H9 (cell line): ENCODE data around the gene WDPCP. TPM values are rescaled to one million over a fixed set of nuclear protein-coding genes. Genes with fewer than 3 reads are reported as not detected.

Experiments used
- DNase-seq: peaks from one replicate; pipeline ENCODE4 v3.0.0-alpha.2; 2017
- H2AFZ ChIP-seq: one replicate; pipeline ENCODE4 v1.6.1; 2013; ENCODE audit warnings: mild to moderate bottlenecking, low read length, control low read depth, moderate library complexity
- H2AK5ac ChIP-seq: 2 replicates; pipeline ENCODE4 v1.6.1; 2013; ENCODE audit warnings: low read length, control low read depth, mixed read lengths; ENCODE audit not compliant: insufficient read length
- H2BK120ac ChIP-seq: one replicate; pipeline ENCODE4 v1.6.1; 2013; ENCODE audit warnings: low read depth, mild to moderate bottlenecking, low read length, control low read depth, inconsistent platforms; ENCODE audit not compliant: poor library complexity, severe bottlenecking
- H2BK12ac ChIP-seq: 2 replicates; pipeline ENCODE4 v1.6.1; 2013; ENCODE audit warnings: low read length, control low read depth, mixed read lengths, low read depth; ENCODE audit not compliant: insufficient read length
- H2BK15ac ChIP-seq: 2 replicates; pipeline ENCODE4 v1.6.1; 2013; ENCODE audit warnings: low read depth, low read length, control low read depth
- H2BK20ac ChIP-seq: one replicate; pipeline ENCODE4 v1.6.1; 2013; ENCODE audit warnings: low read depth, mild to moderate bottlenecking, low read length, control low read depth, inconsistent platforms; ENCODE audit not compliant: poor library complexity, severe bottlenecking
- H2BK5ac ChIP-seq: 2 replicates; pipeline ENCODE4 v1.6.1; 2013; ENCODE audit warnings: low read length, control low read depth, mixed read lengths; ENCODE audit not compliant: insufficient read length
- H3K14ac ChIP-seq: 2 replicates; pipeline ENCODE4 v1.6.1; 2013; ENCODE audit warnings: low read length, control low read depth; ENCODE audit not compliant: insufficient read depth
- H3K18ac ChIP-seq: 2 replicates; pipeline ENCODE4 v1.6.1; 2013; ENCODE audit warnings: low read depth, mild to moderate bottlenecking, mixed read lengths, low read length, control low read depth; ENCODE audit not compliant: insufficient read length
- H3K23ac ChIP-seq: 2 replicates; pipeline ENCODE4 v1.6.1; 2013; ENCODE audit warnings: low read length, control low read depth, mixed read lengths, low read depth; ENCODE audit not compliant: insufficient read length
- H3K23me2 ChIP-seq: 2 replicates; pipeline ENCODE4 v1.6.1; 2013; ENCODE audit warnings: low read depth, mild to moderate bottlenecking, mixed read lengths, low read length, control low read depth; ENCODE audit not compliant: insufficient read length, poor library complexity, severe bottlenecking
- H3K27ac ChIP-seq: 2 replicates; pipeline ENCODE4 v1.5.1; 2013; ENCODE audit warnings: low read length, control low read depth, mixed read lengths, low read depth; ENCODE audit not compliant: insufficient read length
- H3K27me3 ChIP-seq: 2 replicates; pipeline ENCODE4 v1.6.1; 2013; ENCODE audit warnings: low read length, control low read depth, inconsistent platforms; ENCODE audit not compliant: insufficient read depth
- H3K4ac ChIP-seq: 2 replicates; pipeline ENCODE4 v1.6.1; 2013; ENCODE audit warnings: low read depth, mild to moderate bottlenecking, control low read depth, inconsistent platforms, low read length, moderate library complexity
- H3K4me1 ChIP-seq: 2 replicates; pipeline ENCODE4 v1.6.1; 2013; ENCODE audit warnings: low read length, control low read depth, inconsistent platforms; ENCODE audit not compliant: insufficient read depth
- H3K4me2 ChIP-seq: 2 replicates; pipeline ENCODE4 v1.6.1; 2013; ENCODE audit warnings: low read length, control low read depth, mixed read lengths; ENCODE audit not compliant: insufficient read length, insufficient read depth
- H3K56ac ChIP-seq: 2 replicates; pipeline ENCODE4 v1.6.1; 2013; ENCODE audit warnings: low read depth, mild to moderate bottlenecking, mixed read lengths, low read length, control low read depth; ENCODE audit not compliant: insufficient read length
- H3K79me1 ChIP-seq: 2 replicates; pipeline ENCODE4 v1.6.1; 2013; ENCODE audit warnings: low read depth, mild to moderate bottlenecking, moderate library complexity, low read length, control low read depth, inconsistent platforms; ENCODE audit not compliant: insufficient read depth, poor library complexity, severe bottlenecking
- H3K79me2 ChIP-seq: 2 replicates; pipeline ENCODE4 v1.6.1; 2013; ENCODE audit warnings: low read length, control low read depth, inconsistent platforms; ENCODE audit not compliant: insufficient read depth
- H3K9ac ChIP-seq: 2 replicates; pipeline ENCODE4 v1.6.1; 2013; ENCODE audit warnings: low read length, control low read depth, mixed read lengths; ENCODE audit not compliant: insufficient read length; ENCODE audit errors: extremely low read depth
- H3K9me3 ChIP-seq: one replicate; pipeline ENCODE4 v1.6.1; 2013; ENCODE audit warnings: low read depth, low read length, inconsistent platforms; ENCODE audit not compliant: control insufficient read depth
- H3T11ph ChIP-seq: one replicate; pipeline ENCODE4 v1.6.1; 2013; ENCODE audit warnings: mild to moderate bottlenecking, low read length, control low read depth, inconsistent platforms
- H4K20me1 ChIP-seq: one replicate; pipeline ENCODE4 v1.6.1; 2013; ENCODE audit not compliant: control insufficient read depth, insufficient read length, insufficient read depth
- H4K5ac ChIP-seq: 2 replicates; pipeline ENCODE4 v1.6.1; 2013; ENCODE audit warnings: low read depth, mild to moderate bottlenecking, mixed read lengths, low read length, control low read depth; ENCODE audit not compliant: insufficient read length
- H4K8ac ChIP-seq: replicated peaks from 2 replicates; pipeline ENCODE4 v1.6.1; 2013; ENCODE audit warnings: low read length, control low read depth, mixed read lengths, low read depth; ENCODE audit not compliant: insufficient read length
- H4K91ac ChIP-seq: 2 replicates; pipeline ENCODE4 v1.6.1; 2013; ENCODE audit warnings: low read depth, mild to moderate bottlenecking, moderate library complexity, mixed read lengths, low read length, control low read depth; ENCODE audit not compliant: insufficient read length
- H3K27ac Mint-ChIP-seq, 3 experiments: 2 replicates in 2 of 3; 3 replicates in 1 of 3; pipeline ENCODE4 v1.8.0; 2020 to 2021; ENCODE audit warnings: mixed read lengths in 3 of 3, mild to moderate bottlenecking in 1 of 3, moderate library complexity in 1 of 3
- H3K27me3 Mint-ChIP-seq: 2 replicates; pipeline ENCODE4 v1.8.0; 2021; ENCODE audit warnings: low read depth, mild to moderate bottlenecking, moderate library complexity, mixed read lengths
- H3K36me3 Mint-ChIP-seq, 3 experiments: 2 replicates in 2 of 3; 3 replicates in 1 of 3; pipeline ENCODE4 v1.8.0; 2020 to 2021; ENCODE audit warnings: low read depth in 3 of 3, mixed read lengths in 3 of 3; ENCODE audit not compliant: insufficient read depth in 1 of 3
- H3K4me1 Mint-ChIP-seq, 2 experiments: 2 replicates each; pipeline ENCODE4 v1.8.0; 2020; ENCODE audit warnings: mixed read lengths in 2 of 2
- H3K4me3 Mint-ChIP-seq, 2 experiments: 2 replicates in 1 of 2; 3 replicates in 1 of 2; pipeline ENCODE4 v1.8.0; 2020 to 2021; ENCODE audit warnings: mild to moderate bottlenecking in 2 of 2, mixed read lengths in 2 of 2, moderate library complexity in 1 of 2
- H3K9me3 Mint-ChIP-seq, 2 experiments: 2 replicates in 1 of 2; 3 replicates in 1 of 2; pipeline ENCODE4 v1.8.0; 2020; ENCODE audit warnings: mild to moderate bottlenecking in 2 of 2, mixed read lengths in 2 of 2, moderate library complexity in 1 of 2
- CTCF ChIP-seq: fragments of 200-600 bp; sonication (generic); conservative IDR thresholded peaks from 3 replicates; pipeline ENCODE4 v1.8.0; 2021; ENCODE audit warnings: antibody characterized with exemption, mild to moderate bottlenecking
- WGBS: extraction: QIAGEN DNeasy Blood & Tissue Kit; methylation state at CpG from one replicate; pipeline ENCODE4 v1.1.7; 2013; ENCODE audit warnings: missing lambda C conversion rate, low lambda C conversion rate, mixed read lengths; ENCODE audit not compliant: insufficient read length; ENCODE audit errors: extremely low coverage; 5-methylcytosine and 5-hydroxymethylcytosine counted together
- total RNA-seq: library from RNA; stranded (reverse); gene quantifications from 2 replicates; pipeline ENCODE4 v1.2.1, GENCODE V29; 2021

WDPCP gene
- total RNA-seq, 1 experiment from 2014 or later, result 22.4 TPM

- Histone ChIP-seq H3K4ac (no peak overlapping the region), H2BK5ac (no peak overlapping the region), H3K56ac (no peak overlapping the region), H4K8ac (no peak overlapping the region), H3K23me2 (no peaks in the 10 kb centered on the region), H3K27me3 (no peaks in the 10 kb centered on the region), H3K18ac (no peak overlapping the region), H3K23ac (no peak overlapping the region), H4K91ac (no peak overlapping the region), H2BK15ac (no peak overlapping the region), H3K4me2 (no peak overlapping the region), H3K14ac (no peak overlapping the region), H3K27ac (no peak overlapping the region), H2AFZ (no peak overlapping the region), H3K79me2 (no peaks in the 10 kb centered on the region), H4K5ac (no peak overlapping the region), H3K4me1 (no peaks in the 10 kb centered on the region), H3K9me3 (no peaks in the 10 kb centered on the region), H2BK120ac (no peak overlapping the region), H4K20me1 (no peaks in the 10 kb centered on the region), H3T11ph (no peak overlapping the region), H2BK20ac (no peak overlapping the region), H2AK5ac (no peak overlapping the region), H3K9ac (no peak overlapping the region), H3K79me1 (no peaks in the 10 kb centered on the region), H2BK12ac (no peak overlapping the region)
- Mint-ChIP-seq H3K4me3 (no peak overlapping the region), H3K27ac (no peak overlapping the region), H3K36me3 (no peaks in the 10 kb centered on the region), H3K9me3 (peaks cover 0 to 2% of the 10 kb centered on the region in 2 experiments; a peak in 1 of 5 replicates), H3K4me1 (peaks cover 4 to 11% of the 10 kb centered on the region in 2 experiments), H3K27me3 (no peaks in the 10 kb centered on the region)
- TF ChIP-seq CTCF, result no peak
- DNase-seq, result no peak
- no CpG with 5 or more reads among the region's 1 CpG for WGBS
These were observed 491.8 kb downstream of the WDPCP start for GRCh38 chr2:63096491-63096890.
